Peyer's patch (tissue), 4 donors: ENCODE measurements around the gene FAM180A. TPM values are rescaled to one million over a fixed set of nuclear protein-coding genes. Genes with fewer than 3 reads are reported as not detected.

Experiments used
- DNase-seq, 3 donors: peaks; one replicate each; pipeline ENCODE4 v3.0.0-alpha.2; 2017 to 2019
- H3K27ac ChIP-seq, 4 donors: fragments of 200-600 bp; sonication (generic); one replicate each; pipeline ENCODE4 v1.5.1; 2016 to 2019
- H3K27me3 ChIP-seq, 2 donors: fragments of 200-600 bp; sonication (generic); one replicate each; pipeline ENCODE4 v1.5.1; 2019
- H3K36me3 ChIP-seq, 3 donors: fragments of 200-600 bp; sonication (generic); one replicate each; pipeline ENCODE4 v1.5.1; 2016 to 2019
- H3K4me1 ChIP-seq, 4 donors: fragments of 200-600 bp; sonication (generic); one replicate each; pipeline ENCODE4 v1.5.1; 2016 to 2019
- H3K4me3 ChIP-seq, 4 donors: fragments of 200-600 bp; sonication (generic); 1 replicate in 3 of 4; 2 replicates in 1 of 4; pipeline ENCODE4 v1.5.1; 2016 to 2019; ENCODE audit warnings: mild to moderate bottlenecking in 1 of 4
- H3K9me3 ChIP-seq, 4 donors: fragments of 200-600 bp; sonication (generic); one replicate each; pipeline ENCODE4 v1.5.1; 2016 to 2019; ENCODE audit warnings: mild to moderate bottlenecking in 1 of 4
- POLR2A ChIP-seq, 2 donors: fragments of 450-650 bp; IDR thresholded peaks; one replicate each; pipeline ENCODE4 v1.5.1; 2017; ENCODE audit warnings: antibody characterized with exemption in 2 of 2, mild to moderate bottlenecking in 2 of 2, moderate library complexity in 2 of 2
- total RNA-seq, 4 donors: library from RNA; depleted of rRNA; stranded (reverse); fragments of >200 nt; gene quantifications; one replicate each; pipeline ENCODE4 v1.1.0, GENCODE V29; 2016
- TF ChIP-seq, protein P1 (sequence below), 6 experiments: fragments of 450-650 bp in 4 of 6; fragments of 200-600 bp in 2 of 6; sonication (generic) in 1 of 6; IDR thresholded peaks; one replicate each; pipeline ENCODE4 v1.5.1; 2017 to 2019; ENCODE audit warnings: antibody characterized with exemption in 6 of 6, mild to moderate bottlenecking in 3 of 6, moderate library complexity in 1 of 6

The FAM180A gene
- total RNA-seq, 4 donors from 2014 or later, result 3.3 to 4.4 TPM; not detected in 2

- H3K36me3 ChIP-seq, result no peaks in the 10 kb centered on the region
- no peak within 1 kb of the TSS for H3K4me3 ChIP-seq
- no peaks in the 10 kb centered on the region for H3K4me1 ChIP-seq
- H3K27ac ChIP-seq, result no peak within 1 kb of the TSS
- DNase-seq, result no peak
- H3K27me3 ChIP-seq, result no peaks in the 10 kb centered on the region
- TF ChIP-seq, protein P1, sequence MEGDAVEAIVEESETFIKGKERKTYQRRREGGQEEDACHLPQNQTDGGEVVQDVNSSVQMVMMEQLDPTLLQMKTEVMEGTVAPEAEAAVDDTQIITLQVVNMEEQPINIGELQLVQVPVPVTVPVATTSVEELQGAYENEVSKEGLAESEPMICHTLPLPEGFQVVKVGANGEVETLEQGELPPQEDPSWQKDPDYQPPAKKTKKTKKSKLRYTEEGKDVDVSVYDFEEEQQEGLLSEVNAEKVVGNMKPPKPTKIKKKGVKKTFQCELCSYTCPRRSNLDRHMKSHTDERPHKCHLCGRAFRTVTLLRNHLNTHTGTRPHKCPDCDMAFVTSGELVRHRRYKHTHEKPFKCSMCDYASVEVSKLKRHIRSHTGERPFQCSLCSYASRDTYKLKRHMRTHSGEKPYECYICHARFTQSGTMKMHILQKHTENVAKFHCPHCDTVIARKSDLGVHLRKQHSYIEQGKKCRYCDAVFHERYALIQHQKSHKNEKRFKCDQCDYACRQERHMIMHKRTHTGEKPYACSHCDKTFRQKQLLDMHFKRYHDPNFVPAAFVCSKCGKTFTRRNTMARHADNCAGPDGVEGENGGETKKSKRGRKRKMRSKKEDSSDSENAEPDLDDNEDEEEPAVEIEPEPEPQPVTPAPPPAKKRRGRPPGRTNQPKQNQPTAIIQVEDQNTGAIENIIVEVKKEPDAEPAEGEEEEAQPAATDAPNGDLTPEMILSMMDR (IDR thresholded peaks at IDR 0.05), result no peak
- TF ChIP-seq POLR2A (IDR thresholded peaks at IDR 0.05), result no peak
- no peaks in the 10 kb centered on the region for H3K9me3 ChIP-seq
These were observed 20.4 kb downstream of the FAM180A start, which contains the start of gene SLC13A4 for GRCh38 chr7:135728136-135728669. Gene SLC13A4, minus strand, starts transcription at chr7:135728186. Its CDS starts 690 bp downstream, at chr7:135727496.

- Histone ChIP-seq H3K36me3 (no peaks in the 10 kb centered on the region), H3K27ac (no peak overlapping the region), H3K4me3 (no peak overlapping the region), H3K4me1 (no peaks in the 10 kb centered on the region), H3K9me3 (no peaks in the 10 kb centered on the region), H3K27me3 (no peaks in the 10 kb centered on the region)
- peak in 1 of 3 donors; percentile 32 for DNase-seq
- no peak for TF ChIP-seq POLR2A (IDR thresholded peaks at IDR 0.05)
These were observed 21.5 kb downstream of the FAM180A start for GRCh38 chr7:135726911-135727673.

DNA sequence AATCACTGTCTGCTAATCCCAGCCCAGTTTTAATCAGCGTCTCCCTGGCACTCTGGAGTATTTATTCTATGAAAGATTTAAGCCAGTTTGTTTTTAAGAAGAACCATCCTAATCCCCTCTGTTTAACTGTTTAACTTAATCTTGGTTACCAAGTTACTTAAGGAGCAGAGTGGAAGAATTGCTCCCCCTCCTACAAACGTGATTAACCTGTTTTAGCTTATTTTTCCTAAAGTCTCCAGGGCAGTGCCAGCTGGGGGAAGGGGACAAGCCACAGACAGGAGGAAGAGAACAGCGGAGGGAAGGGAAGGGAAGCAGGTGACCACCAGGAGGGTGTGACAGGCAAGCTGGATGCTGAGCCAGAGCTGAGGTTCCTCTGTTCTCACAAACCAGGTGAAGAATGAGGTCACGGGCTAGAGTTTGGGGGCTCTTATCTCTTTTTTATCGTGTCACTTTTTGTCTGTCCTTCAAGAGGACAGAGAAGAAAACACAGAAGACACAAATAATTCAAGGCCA is 22.3 kb downstream of the FAM180A start:
- H3K4me3 ChIP-seq, result no peak overlapping the region
- no peaks in the 10 kb centered on the region for H3K36me3 ChIP-seq
- DNase-seq, result peak in 1 of 3 donors; percentile 13
- H3K27me3 ChIP-seq, result no peaks in the 10 kb centered on the region
- H3K9me3 ChIP-seq, result no peaks in the 10 kb centered on the region
- TF ChIP-seq POLR2A (IDR thresholded peaks at IDR 0.05), result no peak
- no peaks in the 10 kb centered on the region for H3K4me1 ChIP-seq
- H3K27ac ChIP-seq, result no peak overlapping the region

DNA sequence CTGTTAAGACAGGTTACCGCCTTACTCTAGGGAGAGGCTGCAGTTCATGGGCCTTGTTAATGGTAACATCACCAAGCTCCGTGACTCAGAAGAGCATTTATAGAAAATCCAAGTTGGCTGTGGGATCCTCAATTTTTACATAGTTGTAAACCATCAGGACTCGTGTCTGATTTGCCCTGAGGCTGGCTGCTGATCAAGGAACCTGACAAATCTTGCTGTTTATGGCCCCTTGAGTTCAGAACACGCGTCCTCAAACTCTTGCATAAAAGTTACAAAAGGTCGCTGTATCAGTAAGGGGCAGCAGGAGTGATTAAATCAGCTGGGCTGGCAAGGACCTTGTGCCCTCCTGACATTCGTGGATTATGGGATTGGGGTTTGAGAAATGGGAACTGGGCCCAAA is 25.2 kb downstream of the FAM180A start:
- no peak for TF ChIP-seq POLR2A (IDR thresholded peaks at IDR 0.05)
- TF ChIP-seq, protein P1 (IDR thresholded peaks at IDR 0.05), result no peak
- Histone ChIP-seq H3K9me3 (no peaks in the 10 kb centered on the region), H3K36me3 (no peaks in the 10 kb centered on the region), H3K4me3 (no peak overlapping the region), H3K4me1 (no peaks in the 10 kb centered on the region), H3K27ac (no peak overlapping the region), H3K27me3 (no peaks in the 10 kb centered on the region)
- DNase-seq, result peak in 1 of 3 donors; percentile 3

DNA sequence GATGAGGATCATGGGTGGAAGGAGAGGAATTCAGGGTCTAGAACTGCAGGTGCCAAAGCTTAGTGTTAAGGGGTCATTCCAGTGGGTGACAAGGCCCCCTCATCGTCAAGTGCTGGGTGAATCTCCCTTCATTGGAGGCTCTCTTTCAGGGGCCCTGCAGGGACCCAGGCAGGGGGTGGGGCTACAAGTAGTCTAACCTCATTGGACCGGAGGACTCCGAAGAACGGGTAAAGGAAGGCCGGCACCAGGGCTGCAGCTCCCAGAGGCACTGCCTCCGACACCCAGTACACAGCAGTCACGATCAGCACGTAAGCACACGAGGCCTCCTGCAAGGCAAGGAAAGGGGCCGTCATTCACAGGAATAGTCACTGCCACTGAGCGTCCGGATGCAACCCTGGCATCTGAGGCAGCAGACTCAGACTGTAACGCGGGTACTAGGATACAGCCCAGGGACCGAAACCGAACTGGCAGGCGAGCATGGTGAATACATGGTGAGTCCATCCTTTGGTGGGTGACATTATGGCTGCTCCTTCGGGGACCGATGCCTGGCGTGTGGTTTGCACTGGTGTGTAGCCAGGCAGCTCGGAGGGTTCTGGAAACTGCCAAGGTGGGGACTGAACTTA is 27.3 kb downstream of the FAM180A start:
- no peaks in the 10 kb centered on the region for H3K36me3 ChIP-seq
- DNase-seq, result peak in 1 of 3 donors; percentile 30
- no peaks in the 10 kb centered on the region for H3K27me3 ChIP-seq
- H3K4me3 ChIP-seq, result no peak overlapping the region
- H3K27ac ChIP-seq, result no peak overlapping the region
- TF ChIP-seq POLR2A (IDR thresholded peaks at IDR 0.05), result no peak
- TF ChIP-seq, protein P1 (IDR thresholded peaks at IDR 0.05), result no peak
- H3K9me3 ChIP-seq, result no peaks in the 10 kb centered on the region
- H3K4me1 ChIP-seq, result no peaks in the 10 kb centered on the region

DNA sequence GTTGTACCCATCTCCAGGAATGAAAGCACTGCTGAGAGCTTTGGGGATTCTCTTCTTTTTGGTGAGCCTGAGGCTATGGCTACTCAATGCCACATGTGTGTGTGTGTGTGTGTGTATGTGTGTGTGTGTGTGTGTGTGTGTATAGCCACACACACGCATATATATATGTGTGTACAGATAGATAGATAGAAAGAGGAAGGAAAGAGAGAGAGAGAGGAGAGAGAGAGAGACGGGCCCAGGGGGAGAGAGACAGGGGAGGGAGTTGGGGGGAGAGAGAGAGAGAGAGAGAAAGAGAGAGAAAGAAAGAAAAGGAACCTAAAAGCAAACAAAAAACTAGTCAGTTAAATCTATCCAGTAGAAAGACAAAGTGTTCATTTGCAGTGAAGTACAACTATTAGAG is 28.9 kb downstream of the FAM180A start:
- Histone ChIP-seq H3K27ac (no peak overlapping the region), H3K4me3 (no peak overlapping the region), H3K27me3 (no peaks in the 10 kb centered on the region), H3K4me1 (no peaks in the 10 kb centered on the region), H3K36me3 (no peaks in the 10 kb centered on the region), H3K9me3 (no peaks in the 10 kb centered on the region)
- TF ChIP-seq, protein P1 (IDR thresholded peaks at IDR 0.05), result no peak
- no peak for DNase-seq
